ENCODE results near the gene PLEKHG3. TPM values are rescaled to one million over a fixed set of nuclear protein-coding genes. Genes with fewer than 3 reads are reported as not detected.

The PLEKHG3 gene
- total RNA-seq, 2 experiments from 2014 or later, result not detected

DNA sequence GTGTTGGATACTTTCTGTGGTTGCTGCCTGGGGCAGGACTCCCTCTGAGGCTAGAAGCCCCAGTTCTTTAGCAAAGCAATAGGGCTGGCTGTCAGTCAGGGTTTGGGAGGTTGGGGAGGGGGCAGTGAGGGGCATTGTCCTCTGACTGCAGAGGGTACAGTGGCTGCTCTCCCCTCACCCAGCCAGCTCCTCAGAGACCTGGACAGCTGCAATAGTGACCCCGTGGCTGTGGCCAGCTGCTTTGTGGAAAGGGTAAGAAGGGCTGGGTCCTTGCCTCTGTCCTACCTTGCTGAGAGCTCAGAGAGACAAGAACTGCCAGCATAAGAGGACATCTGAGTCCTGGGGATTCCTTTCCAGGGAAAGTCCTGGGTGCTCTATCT lies 25.8 kb downstream of the PLEKHG3 start:
- Histone ChIP-seq H3K4me2 (ENCODE audit: low read length) (no peak overlapping the region), H3K36me3 (ENCODE audit: insufficient read depth, low read length) (no peaks in the 10 kb centered on the region), H3K9me2 (ENCODE audit: insufficient read depth, low read length) (no peaks in the 10 kb centered on the region), H4K20me1 (ENCODE audit: insufficient read depth, low read length) (no peaks in the 10 kb centered on the region), H2AFZ (ENCODE audit: low read length) (no peak overlapping the region), H3K9me3 (ENCODE audit: low read length) (no peaks in the 10 kb centered on the region), H3K4me3 (ENCODE audit: low read depth, low read length, poor library complexity, severe bottlenecking) (no peak overlapping the region), H3K27ac (ENCODE audit: low read depth, low read length, poor library complexity, severe bottlenecking) (no peak overlapping the region), H3K79me2 (ENCODE audit: insufficient read depth, low read depth, low read length) (no peaks in the 10 kb centered on the region), H3K4me1 (ENCODE audit: insufficient read depth, low read length, poor library complexity, severe bottlenecking) (no peaks in the 10 kb centered on the region)
- DNase-seq (ENCODE audit: low spot score), result no peak
- intact Hi-C loops (cut with micrococcal nuclease; ENCODE audit: unreplicated experiment), result no loop called here
- ChIA-PET POLR2A (no interaction called here), CTCF (ENCODE audit: unreplicated experiment) (no interaction called here)
- BruUV-seq (replicated peaks), result no TSS peak
- no peak for TF ChIP-seq EZH2phosphoT487 (IDR thresholded peaks at IDR 0.05; ENCODE audit: borderline replicate concordance, low read depth, low read length)
- no peak for TF ChIP-seq CTCF (conservative IDR thresholded peaks at IDR 0.05; ENCODE audit: low read length)

GRCh38 chr14:64730681-64731080 lies 26.5 kb downstream of the PLEKHG3 start:
- no peak for DNase-seq (ENCODE audit: low spot score)
- POLR2A ChIA-PET, result no interaction called here

GRCh38 chr14:64731141-64731581 lies 26.9 kb downstream of the PLEKHG3 start:
- intact Hi-C loops (cut with micrococcal nuclease; ENCODE audit: unreplicated experiment), result no loop called here
- Histone ChIP-seq H3K9me2 (ENCODE audit: insufficient read depth, low read length) (no peaks in the 10 kb centered on the region), H4K20me1 (ENCODE audit: insufficient read depth, low read length) (no peaks in the 10 kb centered on the region), H3K4me2 (ENCODE audit: low read length) (no peak overlapping the region), H3K4me3 (ENCODE audit: low read depth, low read length, poor library complexity, severe bottlenecking) (no peak overlapping the region), H2AFZ (ENCODE audit: low read length) (no peak overlapping the region), H3K36me3 (ENCODE audit: insufficient read depth, low read length) (no peaks in the 10 kb centered on the region), H3K4me1 (ENCODE audit: insufficient read depth, low read length, poor library complexity, severe bottlenecking) (no peaks in the 10 kb centered on the region), H3K27ac (ENCODE audit: low read depth, low read length, poor library complexity, severe bottlenecking) (no peak overlapping the region), H3K9me3 (ENCODE audit: low read length) (no peaks in the 10 kb centered on the region), H3K79me2 (ENCODE audit: insufficient read depth, low read depth, low read length) (no peaks in the 10 kb centered on the region)
- POLR2A ChIA-PET, result no interaction called here
- no peak for DNase-seq (ENCODE audit: low spot score)
- TF ChIP-seq EZH2phosphoT487 (IDR thresholded peaks at IDR 0.05; ENCODE audit: borderline replicate concordance, low read depth, low read length), result no peak
- TF ChIP-seq CTCF (conservative IDR thresholded peaks at IDR 0.05; ENCODE audit: low read length), result no peak
- CTCF ChIA-PET (ENCODE audit: unreplicated experiment), result no interaction called here
- no TSS peak for BruUV-seq (replicated peaks)

More at GRCh38 chr14:64730681-64731080, 26.5 kb downstream of the PLEKHG3 start:
- Histone ChIP-seq H2AFZ (ENCODE audit: low read length) (no peak overlapping the region), H3K4me1 (ENCODE audit: insufficient read depth, low read length, poor library complexity, severe bottlenecking) (no peaks in the 10 kb centered on the region), H3K79me2 (ENCODE audit: insufficient read depth, low read depth, low read length) (no peaks in the 10 kb centered on the region), H3K27ac (ENCODE audit: low read depth, low read length, poor library complexity, severe bottlenecking) (no peak overlapping the region), H4K20me1 (ENCODE audit: insufficient read depth, low read length) (no peaks in the 10 kb centered on the region), H3K4me2 (ENCODE audit: low read length) (no peak overlapping the region), H3K9me2 (ENCODE audit: insufficient read depth, low read length) (no peaks in the 10 kb centered on the region), H3K9me3 (ENCODE audit: low read length) (no peaks in the 10 kb centered on the region), H3K4me3 (ENCODE audit: low read depth, low read length, poor library complexity, severe bottlenecking) (no peak overlapping the region), H3K36me3 (ENCODE audit: insufficient read depth, low read length) (no peaks in the 10 kb centered on the region)
- no TSS peak for BruUV-seq (replicated peaks)
- intact Hi-C loops (cut with micrococcal nuclease; ENCODE audit: unreplicated experiment), result no loop called here
- no peak for TF ChIP-seq CTCF (conservative IDR thresholded peaks at IDR 0.05; ENCODE audit: low read length)
- no peak for TF ChIP-seq EZH2phosphoT487 (IDR thresholded peaks at IDR 0.05; ENCODE audit: borderline replicate concordance, low read depth, low read length)
- CTCF ChIA-PET (ENCODE audit: unreplicated experiment), result no interaction called here

All from OCI-LY7 (cell line).